Fibroblast of lung (primary cell): ENCODE results near the gene FTO.
"Not testable (repeated sequence)": the region's sequence is repeated elsewhere in the genome, so short reads cannot be mapped to it uniquely, and the experiment has no call there.

Source experiments
- EZH2 ChIP-seq: IDR thresholded peaks from 2 replicates; pipeline ENCODE4 v1.5.1; 2012; ENCODE audit warnings: low read length, control low read depth, mild to moderate bottlenecking; ENCODE audit errors: missing control alignments
- TF ChIP-seq, protein P1 (sequence below), 2 donors: IDR thresholded peaks in 1 of 2; conservative IDR thresholded peaks in 1 of 2; 1 replicate in 1 of 2; 2 replicates in 1 of 2; pipeline ENCODE4 v1.5.1; 2011 to 2012; ENCODE audit warnings: low read length in 2 of 2, control low read depth in 1 of 2, inconsistent platforms in 1 of 2, low read depth in 1 of 2, mild to moderate bottlenecking in 1 of 2

DNA sequence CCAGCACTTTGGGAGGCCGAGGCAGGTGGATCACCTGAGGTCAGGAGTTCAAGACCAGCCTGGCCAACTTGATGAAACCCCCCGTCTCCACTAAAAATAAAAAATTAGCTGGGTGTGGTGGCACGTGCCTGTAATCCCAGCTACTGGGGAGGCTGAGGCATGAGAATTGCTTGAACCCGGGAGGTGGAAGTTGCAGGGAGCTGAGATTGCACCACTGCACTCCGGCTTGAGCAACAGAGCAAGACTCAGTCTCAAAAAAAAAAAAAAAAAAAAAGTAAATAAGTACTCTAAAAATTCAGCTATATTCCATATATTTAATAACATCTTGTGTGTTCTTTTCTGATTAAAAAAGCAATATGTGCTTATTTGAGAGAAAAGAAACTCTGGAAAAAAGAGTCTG lies 142.6 kb downstream of the FTO start:
- TF ChIP-seq, protein P1, sequence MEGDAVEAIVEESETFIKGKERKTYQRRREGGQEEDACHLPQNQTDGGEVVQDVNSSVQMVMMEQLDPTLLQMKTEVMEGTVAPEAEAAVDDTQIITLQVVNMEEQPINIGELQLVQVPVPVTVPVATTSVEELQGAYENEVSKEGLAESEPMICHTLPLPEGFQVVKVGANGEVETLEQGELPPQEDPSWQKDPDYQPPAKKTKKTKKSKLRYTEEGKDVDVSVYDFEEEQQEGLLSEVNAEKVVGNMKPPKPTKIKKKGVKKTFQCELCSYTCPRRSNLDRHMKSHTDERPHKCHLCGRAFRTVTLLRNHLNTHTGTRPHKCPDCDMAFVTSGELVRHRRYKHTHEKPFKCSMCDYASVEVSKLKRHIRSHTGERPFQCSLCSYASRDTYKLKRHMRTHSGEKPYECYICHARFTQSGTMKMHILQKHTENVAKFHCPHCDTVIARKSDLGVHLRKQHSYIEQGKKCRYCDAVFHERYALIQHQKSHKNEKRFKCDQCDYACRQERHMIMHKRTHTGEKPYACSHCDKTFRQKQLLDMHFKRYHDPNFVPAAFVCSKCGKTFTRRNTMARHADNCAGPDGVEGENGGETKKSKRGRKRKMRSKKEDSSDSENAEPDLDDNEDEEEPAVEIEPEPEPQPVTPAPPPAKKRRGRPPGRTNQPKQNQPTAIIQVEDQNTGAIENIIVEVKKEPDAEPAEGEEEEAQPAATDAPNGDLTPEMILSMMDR (conservative IDR thresholded peaks at IDR 0.05 in 1 of 2, IDR thresholded peaks at IDR 0.05 in 1 of 2; ENCODE audit: low read depth in 1 of 2, low read length in 2 of 2), result not testable (repeated sequence)
- TF ChIP-seq EZH2, result not testable (repeated sequence)
